ENCODE results near the gene CD151. TPM values are rescaled to one million over a fixed set of nuclear protein-coding genes. Genes with fewer than 3 reads are reported as not detected.

CD151 gene
- total and polyA plus RNA-seq, 2 donors = 19.5 to 82.3 TPM

- peaks cover 13 to 28% of the 10 kb centered on the region in 2 donors for H3K4me1 ChIP-seq (ENCODE audit: control insufficient read depth in 2 of 2, insufficient read depth in 2 of 2, low read length in 2 of 2)
- H3K36me3 ChIP-seq (ENCODE audit: control insufficient read depth in 2 of 2, insufficient read depth in 2 of 2, low read length in 1 of 2) = peaks cover 21 to 31% of the 10 kb centered on the region in 2 donors
- peaks cover 29 to 42% of the 10 kb centered on the region in 2 donors for H3K27me3 ChIP-seq (ENCODE audit: control insufficient read depth in 2 of 2, insufficient read depth in 1 of 2, low read length in 1 of 2)
- peaks cover 0 to 7% of the 10 kb centered on the region in 2 donors for H3K9me3 ChIP-seq (ENCODE audit: control insufficient read depth in 2 of 2, insufficient read depth in 1 of 2, low read length in 1 of 2)
- no peak overlapping the region for H3K27ac ChIP-seq (ENCODE audit: low read depth in 1 of 2, low read length in 1 of 2)
- no peak overlapping the region for H3K4me3 ChIP-seq (ENCODE audit: low read length in 2 of 2)
- 97% methylated on average over 9 of the region's 9 CpGs for WGBS
- no peak for DNase-seq (ENCODE audit: low read depth in 6 of 9, low spot score in 9 of 9)
These were observed 3.9 kb downstream of the CD151 start for GRCh38 chr11:836700-837099.

GRCh38 chr11:837189-837989, 4.6 kb downstream of the CD151 start:
- DNase-seq (ENCODE audit: low read depth in 6 of 9, low spot score in 9 of 9) = no peak
- Histone ChIP-seq H3K4me3 (ENCODE audit: low read length in 2 of 2) (no peak overlapping the region), H3K9me3 (ENCODE audit: control insufficient read depth in 2 of 2, insufficient read depth in 1 of 2, low read length in 1 of 2) (peaks cover 0 to under 1% of the 10 kb centered on the region in 2 donors), H3K36me3 (ENCODE audit: control insufficient read depth in 2 of 2, insufficient read depth in 2 of 2, low read length in 1 of 2) (peaks cover 21 to 31% of the 10 kb centered on the region in 2 donors), H3K4me1 (ENCODE audit: control insufficient read depth in 2 of 2, insufficient read depth in 2 of 2, low read length in 2 of 2) (peaks cover 13 to 23% of the 10 kb centered on the region in 2 donors), H3K27me3 (ENCODE audit: control insufficient read depth in 2 of 2, insufficient read depth in 1 of 2, low read length in 1 of 2) (peaks cover 22 to 35% of the 10 kb centered on the region in 2 donors), H3K27ac (ENCODE audit: low read depth in 1 of 2, low read length in 1 of 2) (no peak overlapping the region)
- 98% methylated on average over 22 of the region's 22 CpGs for WGBS

- WGBS = 86% methylated on average over 8 of the region's 8 CpGs
- H3K36me3 ChIP-seq (ENCODE audit: control insufficient read depth in 2 of 2, insufficient read depth in 2 of 2, low read length in 1 of 2) = peaks cover 21 to 31% of the 10 kb centered on the region in 2 donors
These were observed 5.2 kb downstream of the CD151 start for GRCh38 chr11:837990-838307.

GRCh38 chr11:838441-839279, 5.9 kb downstream of the CD151 start:
- Histone ChIP-seq H3K4me3 (ENCODE audit: low read length in 2 of 2) (no peak overlapping the region), H3K27me3 (ENCODE audit: control insufficient read depth in 2 of 2, insufficient read depth in 1 of 2, low read length in 1 of 2) (peaks cover 17 to 34% of the 10 kb centered on the region in 2 donors), H3K9me3 (ENCODE audit: control insufficient read depth in 2 of 2, insufficient read depth in 1 of 2, low read length in 1 of 2) (no peaks in the 10 kb centered on the region), H3K36me3 (ENCODE audit: control insufficient read depth in 2 of 2, insufficient read depth in 2 of 2, low read length in 1 of 2) (peaks cover 21 to 31% of the 10 kb centered on the region in 2 donors), H3K4me1 (ENCODE audit: control insufficient read depth in 2 of 2, insufficient read depth in 2 of 2, low read length in 2 of 2) (peaks cover 11 to 23% of the 10 kb centered on the region in 2 donors), H3K27ac (ENCODE audit: low read depth in 1 of 2, low read length in 1 of 2) (no peak overlapping the region)
- WGBS = 82% methylated on average over 17 of the region's 17 CpGs
- DNase-seq (ENCODE audit: low read depth in 6 of 9, low spot score in 9 of 9) = no peak

More at GRCh38 chr11:837990-838307, 5.2 kb downstream of the CD151 start:
- Histone ChIP-seq H3K4me3 (ENCODE audit: low read length in 2 of 2) (no peak overlapping the region), H3K27me3 (ENCODE audit: control insufficient read depth in 2 of 2, insufficient read depth in 1 of 2, low read length in 1 of 2) (peaks cover 17 to 34% of the 10 kb centered on the region in 2 donors), H3K4me1 (ENCODE audit: control insufficient read depth in 2 of 2, insufficient read depth in 2 of 2, low read length in 2 of 2) (peaks cover 12 to 21% of the 10 kb centered on the region in 2 donors), H3K9me3 (ENCODE audit: control insufficient read depth in 2 of 2, insufficient read depth in 1 of 2, low read length in 1 of 2) (no peaks in the 10 kb centered on the region), H3K27ac (ENCODE audit: low read depth in 1 of 2, low read length in 1 of 2) (no peak overlapping the region)
- DNase-seq (ENCODE audit: low read depth in 6 of 9, low spot score in 9 of 9) = no peak

- Histone ChIP-seq H3K27ac (ENCODE audit: low read depth in 1 of 2, low read length in 1 of 2) (no peak overlapping the region), H3K9me3 (ENCODE audit: control insufficient read depth in 2 of 2, insufficient read depth in 1 of 2, low read length in 1 of 2) (no peaks in the 10 kb centered on the region), H3K36me3 (ENCODE audit: control insufficient read depth in 2 of 2, insufficient read depth in 2 of 2, low read length in 1 of 2) (peaks cover 21 to 31% of the 10 kb centered on the region in 2 donors), H3K4me1 (ENCODE audit: control insufficient read depth in 2 of 2, insufficient read depth in 2 of 2, low read length in 2 of 2) (peaks cover 11 to 29% of the 10 kb centered on the region in 2 donors), H3K4me3 (ENCODE audit: low read length in 2 of 2) (no peak overlapping the region), H3K27me3 (ENCODE audit: control insufficient read depth in 2 of 2, insufficient read depth in 1 of 2, low read length in 1 of 2) (peaks cover 16 to 34% of the 10 kb centered on the region in 2 donors)
- DNase-seq (ENCODE audit: low read depth in 6 of 9, low spot score in 9 of 9) = no peak
- WGBS = 97% methylated on average over 5 of the region's 5 CpGs
These were observed 6.5 kb downstream of the CD151 start for GRCh38 chr11:839280-839623.

GRCh38 chr11:839875-840617, 7.3 kb downstream of the CD151 start:
- Histone ChIP-seq H3K4me1 (ENCODE audit: control insufficient read depth in 2 of 2, insufficient read depth in 2 of 2, low read length in 2 of 2) (peaks cover 11 to 33% of the 10 kb centered on the region in 2 donors), H3K4me3 (ENCODE audit: low read length in 2 of 2) (no peak overlapping the region), H3K36me3 (ENCODE audit: control insufficient read depth in 2 of 2, insufficient read depth in 2 of 2, low read length in 1 of 2) (peaks cover 21 to 31% of the 10 kb centered on the region in 2 donors), H3K9me3 (ENCODE audit: control insufficient read depth in 2 of 2, insufficient read depth in 1 of 2, low read length in 1 of 2) (no peaks in the 10 kb centered on the region), H3K27me3 (ENCODE audit: control insufficient read depth in 2 of 2, insufficient read depth in 1 of 2, low read length in 1 of 2) (peaks cover 16 to 34% of the 10 kb centered on the region in 2 donors), H3K27ac (ENCODE audit: low read depth in 1 of 2, low read length in 1 of 2) (no peak overlapping the region)
- DNase-seq (ENCODE audit: low read depth in 6 of 9, low spot score in 9 of 9) = no peak
- WGBS = 92% methylated on average over 25 of the region's 25 CpGs

GRCh38 chr11:841981-842369, 9.2 kb downstream of the CD151 start:
- Histone ChIP-seq H3K9me3 (ENCODE audit: control insufficient read depth in 2 of 2, insufficient read depth in 1 of 2, low read length in 1 of 2) (no peaks in the 10 kb centered on the region), H3K4me1 (ENCODE audit: control insufficient read depth in 2 of 2, insufficient read depth in 2 of 2, low read length in 2 of 2) (peaks cover 11 to 45% of the 10 kb centered on the region in 2 donors), H3K27me3 (ENCODE audit: control insufficient read depth in 2 of 2, insufficient read depth in 1 of 2, low read length in 1 of 2) (peaks cover 14 to 42% of the 10 kb centered on the region in 2 donors), H3K36me3 (ENCODE audit: control insufficient read depth in 2 of 2, insufficient read depth in 2 of 2, low read length in 1 of 2) (peaks cover 21 to 31% of the 10 kb centered on the region in 2 donors), H3K27ac (ENCODE audit: low read depth in 1 of 2, low read length in 1 of 2) (peak overlapping the region in 1 of 2 donors; percentile 83), H3K4me3 (ENCODE audit: low read length in 2 of 2) (peak overlapping the region; percentile 70 to 94)
- under 1% methylated on average over 27 of the region's 27 CpGs for WGBS
- no peak for DNase-seq (ENCODE audit: low read depth in 6 of 9, low spot score in 9 of 9)

- Histone ChIP-seq H3K9me3 (ENCODE audit: control insufficient read depth in 2 of 2, insufficient read depth in 1 of 2, low read length in 1 of 2) (no peaks in the 10 kb centered on the region), H3K27me3 (ENCODE audit: control insufficient read depth in 2 of 2, insufficient read depth in 1 of 2, low read length in 1 of 2) (peaks cover 14 to 45% of the 10 kb centered on the region in 2 donors), H3K4me3 (ENCODE audit: low read length in 2 of 2) (peak within 1 kb of the TSS; percentile 70 to 94), H3K27ac (ENCODE audit: low read depth in 1 of 2, low read length in 1 of 2) (peak within 1 kb of the TSS; percentile 72 to 83), H3K4me1 (ENCODE audit: control insufficient read depth in 2 of 2, insufficient read depth in 2 of 2, low read length in 2 of 2) (peaks cover 11 to 45% of the 10 kb centered on the region in 2 donors), H3K36me3 (ENCODE audit: control insufficient read depth in 2 of 2, insufficient read depth in 2 of 2, low read length in 1 of 2) (peaks cover 21 to 26% of the 10 kb centered on the region in 2 donors)
- WGBS = under 1% methylated on average over 87 of the region's 87 CpGs
- peak; percentile 50 to 93 (median 78) for DNase-seq (ENCODE audit: low read depth in 6 of 9, low spot score in 9 of 9)
These were observed 9.7 kb downstream of the CD151 start, which contains the start of the genes POLR2L and TSPAN4 for GRCh38 chr11:842370-843002. Gene POLR2L (minus strand): TSS chr11:842529. CDS start chr11:842508, 21 bp downstream. Gene TSPAN4 (plus strand): TSS chr11:842852. CDS start chr11:850305, 7,453 bp downstream.

All from thymus (tissue), 11 donors.